Measurements from ENCODE around the gene C11orf71.

C11orf71 gene

DNA sequence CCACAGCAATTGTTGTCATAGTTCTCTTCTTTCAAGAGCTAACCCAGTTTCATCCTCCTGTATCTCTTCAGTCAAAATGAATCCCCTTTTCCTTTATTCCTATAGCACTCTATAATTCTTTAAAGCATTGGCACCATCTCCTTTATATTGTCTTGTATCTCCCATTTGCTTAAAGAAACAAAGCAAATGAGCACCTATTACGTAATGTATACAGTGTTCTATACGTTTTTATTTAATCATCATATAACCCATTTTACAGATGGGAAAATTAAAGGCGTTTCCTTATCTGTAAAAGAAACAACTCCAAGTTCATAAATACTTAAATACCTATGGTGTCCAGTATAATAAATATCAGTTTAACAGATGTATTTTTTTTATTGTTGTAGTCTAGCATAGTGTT is 32.6 kb upstream of the C11orf71 start:
- Histone ChIP-seq H3K27me3 (replicated peaks; ENCODE audit: insufficient read depth, low read length) (no peaks in the 10 kb centered on the region), H3K79me2 (ENCODE audit: low read length) (no peaks in the 10 kb centered on the region), H3F3A (ENCODE audit: insufficient read depth, low read length) (no peaks in the 10 kb centered on the region), H4K20me1 (ENCODE audit: insufficient read depth, low read length) (no peaks in the 10 kb centered on the region), H3K36me3 (replicated peaks; ENCODE audit: insufficient read depth, low read length) (no peaks in the 10 kb centered on the region), H3K27ac (ENCODE audit: low read length) (no peak overlapping the region), H3K9ac (ENCODE audit: low read length) (no peak overlapping the region), H3K4me1 (ENCODE audit: low read length) (no peaks in the 10 kb centered on the region), H3K9me2 (replicated peaks; ENCODE audit: insufficient read depth, low read length) (no peaks in the 10 kb centered on the region), H2AFZ (ENCODE audit: low read length) (no peak overlapping the region), H3K4me3 (ENCODE audit: low read length) (no peak overlapping the region), H3K4me2 (ENCODE audit: low read depth, low read length) (no peak overlapping the region), H3K9me3 (replicated peaks; ENCODE audit: insufficient read depth, low read length) (no peaks in the 10 kb centered on the region)
- no peak for DNase-seq
- no peak for TF ChIP-seq EZH2phosphoT487 (IDR thresholded peaks at IDR 0.05; ENCODE audit: low read length)
- TF ChIP-seq, protein P1, sequence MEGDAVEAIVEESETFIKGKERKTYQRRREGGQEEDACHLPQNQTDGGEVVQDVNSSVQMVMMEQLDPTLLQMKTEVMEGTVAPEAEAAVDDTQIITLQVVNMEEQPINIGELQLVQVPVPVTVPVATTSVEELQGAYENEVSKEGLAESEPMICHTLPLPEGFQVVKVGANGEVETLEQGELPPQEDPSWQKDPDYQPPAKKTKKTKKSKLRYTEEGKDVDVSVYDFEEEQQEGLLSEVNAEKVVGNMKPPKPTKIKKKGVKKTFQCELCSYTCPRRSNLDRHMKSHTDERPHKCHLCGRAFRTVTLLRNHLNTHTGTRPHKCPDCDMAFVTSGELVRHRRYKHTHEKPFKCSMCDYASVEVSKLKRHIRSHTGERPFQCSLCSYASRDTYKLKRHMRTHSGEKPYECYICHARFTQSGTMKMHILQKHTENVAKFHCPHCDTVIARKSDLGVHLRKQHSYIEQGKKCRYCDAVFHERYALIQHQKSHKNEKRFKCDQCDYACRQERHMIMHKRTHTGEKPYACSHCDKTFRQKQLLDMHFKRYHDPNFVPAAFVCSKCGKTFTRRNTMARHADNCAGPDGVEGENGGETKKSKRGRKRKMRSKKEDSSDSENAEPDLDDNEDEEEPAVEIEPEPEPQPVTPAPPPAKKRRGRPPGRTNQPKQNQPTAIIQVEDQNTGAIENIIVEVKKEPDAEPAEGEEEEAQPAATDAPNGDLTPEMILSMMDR (IDR thresholded peaks at IDR 0.05; ENCODE audit: low read length) = no peak
- TF ChIP-seq EZH2 (optimal IDR thresholded peaks at IDR 0.05; ENCODE audit: low read depth, low read length) = no peak

DNA sequence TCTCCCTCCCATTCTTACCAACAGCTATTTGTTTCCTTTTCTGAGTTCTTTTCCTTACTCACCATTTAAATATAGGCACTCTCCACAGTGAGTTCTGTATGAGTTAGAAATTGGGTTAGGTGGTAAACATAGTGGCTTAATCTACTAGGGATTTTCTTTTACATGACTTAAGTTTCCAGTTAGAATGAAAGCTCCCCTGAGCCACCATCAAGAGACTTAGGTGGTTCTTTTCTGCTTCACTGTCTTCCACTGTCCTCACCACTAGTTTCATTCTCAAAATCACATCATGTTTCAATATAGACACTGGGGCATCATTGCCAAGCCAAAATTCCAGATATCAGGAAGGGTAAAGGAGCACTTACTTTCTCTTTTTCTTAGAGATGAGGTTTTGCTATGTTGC is 30.0 kb upstream of the C11orf71 start:
- H3K4me2 ChIP-seq (ENCODE audit: low read depth, low read length) = no peak overlapping the region
- no peak for TF ChIP-seq EZH2phosphoT487 (IDR thresholded peaks at IDR 0.05; ENCODE audit: low read length)
- TF ChIP-seq EZH2 (optimal IDR thresholded peaks at IDR 0.05; ENCODE audit: low read depth, low read length) = no peak
- TF ChIP-seq, protein P1 (IDR thresholded peaks at IDR 0.05; ENCODE audit: low read length) = no peak

DNA sequence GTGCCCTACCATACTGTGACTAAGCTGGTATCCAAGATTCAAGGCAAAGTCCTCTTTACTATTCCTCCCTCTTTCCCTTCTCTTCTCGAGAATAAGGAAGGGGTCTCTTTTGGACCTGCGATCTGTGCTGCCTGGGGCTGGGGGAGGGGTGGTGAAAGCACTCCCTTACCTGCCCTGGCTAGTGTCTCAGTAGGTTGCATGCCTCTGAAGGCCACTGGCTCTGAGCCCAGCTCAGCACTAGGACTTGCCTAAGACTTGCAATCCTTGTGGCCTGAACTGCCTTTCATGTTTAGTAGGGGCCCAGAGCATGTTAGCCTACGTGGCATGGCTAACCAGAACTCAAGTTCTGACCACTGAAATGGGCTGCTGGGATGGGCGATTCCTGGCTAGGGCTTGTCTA is 26.0 kb upstream of the C11orf71 start:
- no peaks in the 10 kb centered on the region for H3F3A ChIP-seq (ENCODE audit: insufficient read depth, low read length)
- H3K9me2 ChIP-seq (replicated peaks; ENCODE audit: insufficient read depth, low read length) = no peaks in the 10 kb centered on the region
- H3K4me2 ChIP-seq (ENCODE audit: low read depth, low read length) = no peak overlapping the region
- no peak overlapping the region for H3K4me3 ChIP-seq (ENCODE audit: low read length)
- H3K27me3 ChIP-seq (replicated peaks; ENCODE audit: insufficient read depth, low read length) = no peaks in the 10 kb centered on the region
- DNase-seq = no peak
- no peaks in the 10 kb centered on the region for H3K79me2 ChIP-seq (ENCODE audit: low read length)
- H3K9me3 ChIP-seq (replicated peaks; ENCODE audit: insufficient read depth, low read length) = no peaks in the 10 kb centered on the region
- no peaks in the 10 kb centered on the region for H3K4me1 ChIP-seq (ENCODE audit: low read length)
- no peak overlapping the region for H3K27ac ChIP-seq (ENCODE audit: low read length)
- no peak overlapping the region for H2AFZ ChIP-seq (ENCODE audit: low read length)
- TF ChIP-seq EZH2phosphoT487 (IDR thresholded peaks at IDR 0.05; ENCODE audit: low read length) (no peak), EZH2 (optimal IDR thresholded peaks at IDR 0.05; ENCODE audit: low read depth, low read length) (no peak)
- TF ChIP-seq, protein P1 (IDR thresholded peaks at IDR 0.05; ENCODE audit: low read length) = no peak
- no peaks in the 10 kb centered on the region for H4K20me1 ChIP-seq (ENCODE audit: insufficient read depth, low read length)
- no peak overlapping the region for H3K9ac ChIP-seq (ENCODE audit: low read length)
- no peaks in the 10 kb centered on the region for H3K36me3 ChIP-seq (replicated peaks; ENCODE audit: insufficient read depth, low read length)

More for the DNA sequence above, 30.0 kb upstream of the C11orf71 start:
- Histone ChIP-seq H3K27me3 (replicated peaks; ENCODE audit: insufficient read depth, low read length) (no peaks in the 10 kb centered on the region), H3K4me1 (ENCODE audit: low read length) (no peaks in the 10 kb centered on the region), H3K36me3 (replicated peaks; ENCODE audit: insufficient read depth, low read length) (no peaks in the 10 kb centered on the region), H3K27ac (ENCODE audit: low read length) (no peak overlapping the region), H3K9ac (ENCODE audit: low read length) (no peak overlapping the region), H3K4me3 (ENCODE audit: low read length) (no peak overlapping the region), H3K9me2 (replicated peaks; ENCODE audit: insufficient read depth, low read length) (no peaks in the 10 kb centered on the region), H3K9me3 (replicated peaks; ENCODE audit: insufficient read depth, low read length) (no peaks in the 10 kb centered on the region), H3F3A (ENCODE audit: insufficient read depth, low read length) (no peaks in the 10 kb centered on the region), H4K20me1 (ENCODE audit: insufficient read depth, low read length) (no peaks in the 10 kb centered on the region), H3K79me2 (ENCODE audit: low read length) (no peaks in the 10 kb centered on the region), H2AFZ (ENCODE audit: low read length) (no peak overlapping the region)
- DNase-seq = no peak

Measured in MM.1S (cell line).